ENCODE results near the gene ASB10.

DNA sequence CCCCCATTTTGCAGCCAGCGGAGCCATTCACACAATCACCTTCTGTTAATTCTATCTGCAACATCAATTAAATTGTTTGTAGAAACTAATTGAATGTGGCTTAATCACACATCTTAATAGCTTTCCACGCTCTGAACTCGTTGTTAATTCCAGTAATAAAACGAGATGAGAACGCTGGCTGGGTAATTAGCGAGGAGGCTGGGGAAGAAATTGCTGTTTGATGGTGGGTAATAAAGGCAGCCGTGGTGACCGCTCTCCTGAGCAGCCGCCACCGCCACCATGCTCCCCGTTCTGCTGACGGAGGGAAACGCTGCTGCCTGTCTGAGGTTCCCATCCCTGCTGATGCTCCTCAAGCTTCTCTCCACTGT lies 55.8 kb downstream of the ASB10 start:
- TF ChIP-seq, protein P1, sequence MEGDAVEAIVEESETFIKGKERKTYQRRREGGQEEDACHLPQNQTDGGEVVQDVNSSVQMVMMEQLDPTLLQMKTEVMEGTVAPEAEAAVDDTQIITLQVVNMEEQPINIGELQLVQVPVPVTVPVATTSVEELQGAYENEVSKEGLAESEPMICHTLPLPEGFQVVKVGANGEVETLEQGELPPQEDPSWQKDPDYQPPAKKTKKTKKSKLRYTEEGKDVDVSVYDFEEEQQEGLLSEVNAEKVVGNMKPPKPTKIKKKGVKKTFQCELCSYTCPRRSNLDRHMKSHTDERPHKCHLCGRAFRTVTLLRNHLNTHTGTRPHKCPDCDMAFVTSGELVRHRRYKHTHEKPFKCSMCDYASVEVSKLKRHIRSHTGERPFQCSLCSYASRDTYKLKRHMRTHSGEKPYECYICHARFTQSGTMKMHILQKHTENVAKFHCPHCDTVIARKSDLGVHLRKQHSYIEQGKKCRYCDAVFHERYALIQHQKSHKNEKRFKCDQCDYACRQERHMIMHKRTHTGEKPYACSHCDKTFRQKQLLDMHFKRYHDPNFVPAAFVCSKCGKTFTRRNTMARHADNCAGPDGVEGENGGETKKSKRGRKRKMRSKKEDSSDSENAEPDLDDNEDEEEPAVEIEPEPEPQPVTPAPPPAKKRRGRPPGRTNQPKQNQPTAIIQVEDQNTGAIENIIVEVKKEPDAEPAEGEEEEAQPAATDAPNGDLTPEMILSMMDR (IDR thresholded peaks at IDR 0.05; ENCODE audit: insufficient read depth, low read length, poor library complexity, severe bottlenecking), result no peak
- no peak for TF ChIP-seq EZH2phosphoT487 (conservative IDR thresholded peaks at IDR 0.05; ENCODE audit: low read length)

Measured in SU-DHL-6 (cell line).